ENCODE data around the gene KCNQ1OT1.

KCNQ1OT1 gene

GRCh38 chr11:2589538-2589934, 110.3 kb downstream of the KCNQ1OT1 start:
- no peak for TF ChIP-seq POLR2A (IDR thresholded peaks at IDR 0.05; ENCODE audit: low read length)
- DNase-seq, result no peak

- DNase-seq, result no peak
- no peak for TF ChIP-seq POLR2A (IDR thresholded peaks at IDR 0.05; ENCODE audit: low read length)
Observed at GRCh38 chr11:2588809-2589537, 110.8 kb downstream of the KCNQ1OT1 start.

- no peak for DNase-seq
- TF ChIP-seq GATA1 (IDR thresholded peaks at IDR 0.05; ENCODE audit: low read depth, low read length), result no peak
- TF ChIP-seq POLR2A (IDR thresholded peaks at IDR 0.05; ENCODE audit: low read length), result no peak
Observed at GRCh38 chr11:2587976-2588748, 111.6 kb downstream of the KCNQ1OT1 start.

GRCh38 chr11:2587132-2587930, 112.5 kb downstream of the KCNQ1OT1 start:
- DNase-seq, result no peak
- TF ChIP-seq GATA1 (IDR thresholded peaks at IDR 0.05; ENCODE audit: low read depth, low read length) (no peak), POLR2A (IDR thresholded peaks at IDR 0.05; ENCODE audit: low read length) (no peak)

- TF ChIP-seq GATA1 (IDR thresholded peaks at IDR 0.05; ENCODE audit: low read depth, low read length) (no peak), POLR2A (IDR thresholded peaks at IDR 0.05; ENCODE audit: low read length) (no peak)
- DNase-seq, result no peak
Observed at GRCh38 chr11:2586793-2587131, 113.0 kb downstream of the KCNQ1OT1 start.

- no peak for DNase-seq
- TF ChIP-seq POLR2A (IDR thresholded peaks at IDR 0.05; ENCODE audit: low read length) (no peak), GATA1 (IDR thresholded peaks at IDR 0.05; ENCODE audit: low read depth, low read length) (no peak)
Observed at GRCh38 chr11:2586087-2586792, 113.6 kb downstream of the KCNQ1OT1 start.

- TF ChIP-seq POLR2A (IDR thresholded peaks at IDR 0.05; ENCODE audit: low read length), result no peak
- no peak for TF ChIP-seq GATA1 (IDR thresholded peaks at IDR 0.05; ENCODE audit: low read depth, low read length)
- no peak for DNase-seq
Observed at GRCh38 chr11:2585566-2586086, 114.2 kb downstream of the KCNQ1OT1 start.

GRCh38 chr11:2584812-2585565, 114.8 kb downstream of the KCNQ1OT1 start:
- no peak for TF ChIP-seq POLR2A (IDR thresholded peaks at IDR 0.05; ENCODE audit: low read length)
- DNase-seq, result no peak

GRCh38 chr11:2584434-2584811, 115.4 kb downstream of the KCNQ1OT1 start:
- no peak for TF ChIP-seq POLR2A (IDR thresholded peaks at IDR 0.05; ENCODE audit: low read length)
- TF ChIP-seq GATA1 (IDR thresholded peaks at IDR 0.05; ENCODE audit: low read depth, low read length), result no peak
- no peak for DNase-seq

GRCh38 chr11:2583605-2583958, 116.2 kb downstream of the KCNQ1OT1 start:
- DNase-seq, result no peak
- TF ChIP-seq POLR2A (IDR thresholded peaks at IDR 0.05; ENCODE audit: low read length) (no peak), GATA1 (IDR thresholded peaks at IDR 0.05; ENCODE audit: low read depth, low read length) (no peak)

GRCh38 chr11:2582946-2583604, 116.7 kb downstream of the KCNQ1OT1 start:
- TF ChIP-seq POLR2A (IDR thresholded peaks at IDR 0.05; ENCODE audit: low read length) (no peak), GATA1 (IDR thresholded peaks at IDR 0.05; ENCODE audit: low read depth, low read length) (no peak)
- no peak for DNase-seq

- TF ChIP-seq GATA1 (IDR thresholded peaks at IDR 0.05; ENCODE audit: low read depth, low read length) (no peak), POLR2A (IDR thresholded peaks at IDR 0.05; ENCODE audit: low read length) (no peak)
- no peak for DNase-seq
Observed at GRCh38 chr11:2582351-2582945, 117.3 kb downstream of the KCNQ1OT1 start.

All from erythroblast (primary cell).